Stimulated activated CD8-positive, alpha-beta memory T cell treated with anti-CD3 and anti-CD28 coated beads, Interleukin-12 subunit alpha, Interleukin-12 subunit beta, amount 100 ng/mL, for 24 hours (primary cell): Measurements from ENCODE around the gene FGF19.

ENCODE experiments used
- DNase-seq: peaks from one replicate; pipeline ENCODE4 v3.0.0-alpha.2; 2020; ENCODE audit errors: extremely low read depth

Gene FGF19

DNA sequence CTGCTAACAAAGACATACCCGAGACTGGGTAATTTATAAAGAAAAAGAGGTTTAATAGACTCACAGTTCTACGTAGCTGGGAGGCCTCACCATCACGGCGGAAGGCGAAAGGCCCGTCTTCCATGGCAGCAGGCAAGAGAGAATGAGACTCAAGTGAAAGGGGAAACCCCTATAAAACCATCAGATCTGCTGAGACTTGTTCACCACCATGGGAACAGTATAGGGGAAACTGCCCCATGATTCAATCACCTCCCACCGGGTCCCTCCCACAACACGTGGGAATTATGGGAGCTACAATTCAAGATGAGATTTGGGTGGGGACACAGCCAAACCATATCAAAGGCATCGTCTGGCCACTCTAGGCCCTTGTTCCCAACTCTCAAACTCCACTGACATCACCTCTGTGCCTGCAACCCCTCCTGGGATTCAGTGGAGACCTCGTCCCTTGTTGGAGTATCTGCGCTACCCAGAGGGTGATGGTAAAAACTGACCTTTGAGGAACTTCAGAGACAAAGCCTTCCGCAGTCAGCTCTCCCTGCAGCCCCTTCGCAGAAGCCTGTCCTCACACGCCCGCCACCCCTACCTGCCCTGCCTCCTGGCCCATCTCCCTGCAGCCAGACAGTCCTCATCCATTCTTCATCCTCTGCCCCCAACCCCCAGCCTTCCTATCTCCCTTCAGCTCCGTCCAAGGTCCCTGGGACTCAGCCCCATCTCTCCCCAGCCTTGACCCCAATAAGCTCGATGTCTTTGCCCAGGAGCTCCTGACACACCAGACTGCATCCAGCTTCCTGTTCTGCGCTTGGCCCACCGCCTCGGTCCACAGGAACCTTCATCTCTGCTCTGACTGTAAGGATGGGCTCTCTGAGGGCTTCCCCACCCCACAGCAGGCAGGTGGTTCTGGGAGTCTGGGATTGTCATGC, 47.0 kb downstream of the FGF19 start:
- DNase-seq: no peak

- no peak for DNase-seq
Observed at GRCh38 chr11:69655479-69656428, 48.1 kb downstream of the FGF19 start.

- DNase-seq: no peak
Observed at GRCh38 chr11:69654660-69655478, 49.0 kb downstream of the FGF19 start.

DNA sequence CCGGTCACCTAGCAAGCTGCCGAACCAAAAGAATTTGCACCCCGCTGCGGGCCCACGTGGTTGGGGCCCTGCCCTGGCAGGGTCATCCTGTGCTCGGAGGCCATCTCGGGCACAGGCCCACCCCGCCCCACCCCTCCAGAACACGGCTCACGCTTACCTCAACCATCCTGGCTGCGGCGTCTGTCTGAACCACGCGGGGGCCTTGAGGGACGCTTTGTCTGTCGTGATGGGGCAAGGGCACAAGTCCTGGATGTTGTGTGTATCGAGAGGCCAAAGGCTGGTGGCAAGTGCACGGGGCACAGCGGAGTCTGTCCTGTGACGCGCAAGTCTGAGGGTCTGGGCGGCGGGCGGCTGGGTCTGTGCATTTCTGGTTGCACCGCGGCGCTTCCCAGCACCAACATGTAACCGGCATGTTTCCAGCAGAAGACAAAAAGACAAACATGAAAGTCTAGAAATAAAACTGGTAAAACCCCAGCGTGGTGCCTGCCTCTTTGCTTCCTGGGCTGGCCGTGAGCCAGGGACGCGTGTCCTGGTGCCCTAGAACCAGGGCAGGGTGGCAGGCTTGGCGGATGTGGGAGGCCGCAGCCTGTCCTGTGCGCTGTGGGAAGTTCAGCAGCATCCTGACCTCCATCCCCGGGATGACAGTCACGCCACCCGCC, 49.7 kb downstream of the FGF19 start:
- no peak for DNase-seq

GRCh38 chr11:69653406-69653960, 50.3 kb downstream of the FGF19 start:
- no peak for DNase-seq

DNA sequence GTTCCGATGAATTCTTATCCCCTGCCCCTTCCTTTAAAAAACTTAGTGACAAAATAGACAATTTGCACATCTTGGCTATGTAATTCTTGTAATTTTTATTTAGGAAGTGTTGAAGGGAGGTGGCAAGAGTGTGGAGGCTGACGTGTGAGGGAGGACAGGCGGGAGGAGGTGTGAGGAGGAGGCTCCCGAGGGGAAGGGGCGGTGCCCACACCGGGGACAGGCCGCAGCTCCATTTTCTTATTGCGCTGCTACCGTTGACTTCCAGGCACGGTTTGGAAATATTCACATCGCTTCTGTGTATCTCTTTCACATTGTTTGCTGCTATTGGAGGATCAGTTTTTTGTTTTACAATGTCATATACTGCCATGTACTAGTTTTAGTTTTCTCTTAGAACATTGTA, 50.8 kb downstream of the FGF19 start:
- DNase-seq: no peak

DNA sequence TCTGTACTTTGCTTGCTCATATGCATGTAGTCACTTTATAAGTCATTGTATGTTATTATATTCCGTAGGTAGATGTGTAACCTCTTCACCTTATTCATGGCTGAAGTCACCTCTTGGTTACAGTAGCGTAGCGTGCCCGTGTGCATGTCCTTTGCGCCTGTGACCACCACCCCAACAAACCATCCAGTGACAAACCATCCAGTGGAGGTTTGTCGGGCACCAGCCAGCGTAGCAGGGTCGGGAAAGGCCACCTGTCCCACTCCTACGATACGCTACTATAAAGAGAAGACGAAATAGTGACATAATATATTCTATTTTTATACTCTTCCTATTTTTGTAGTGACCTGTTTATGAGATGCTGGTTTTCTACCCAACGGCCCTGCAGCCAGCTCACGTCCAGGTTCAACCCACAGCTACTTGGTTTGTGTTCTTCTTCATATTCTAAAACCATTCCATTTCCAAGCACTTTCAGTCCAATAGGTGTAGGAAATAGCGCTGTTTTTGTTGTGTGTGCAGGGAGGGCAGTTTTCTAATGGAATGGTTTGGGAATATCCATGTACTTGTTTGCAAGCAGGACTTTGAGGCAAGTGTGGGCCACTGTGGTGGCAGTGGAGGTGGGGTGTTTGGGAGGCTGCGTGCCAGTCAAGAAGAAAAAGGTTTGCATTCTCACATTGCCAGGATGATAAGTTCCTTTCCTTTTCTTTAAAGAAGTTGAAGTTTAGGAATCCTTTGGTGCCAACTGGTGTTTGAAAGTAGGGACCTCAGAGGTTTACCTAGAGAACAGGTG, 51.8 kb downstream of the FGF19 start:
- no peak for DNase-seq

- no peak for DNase-seq
Observed at GRCh38 chr11:69650832-69651344, 52.9 kb downstream of the FGF19 start.

DNA sequence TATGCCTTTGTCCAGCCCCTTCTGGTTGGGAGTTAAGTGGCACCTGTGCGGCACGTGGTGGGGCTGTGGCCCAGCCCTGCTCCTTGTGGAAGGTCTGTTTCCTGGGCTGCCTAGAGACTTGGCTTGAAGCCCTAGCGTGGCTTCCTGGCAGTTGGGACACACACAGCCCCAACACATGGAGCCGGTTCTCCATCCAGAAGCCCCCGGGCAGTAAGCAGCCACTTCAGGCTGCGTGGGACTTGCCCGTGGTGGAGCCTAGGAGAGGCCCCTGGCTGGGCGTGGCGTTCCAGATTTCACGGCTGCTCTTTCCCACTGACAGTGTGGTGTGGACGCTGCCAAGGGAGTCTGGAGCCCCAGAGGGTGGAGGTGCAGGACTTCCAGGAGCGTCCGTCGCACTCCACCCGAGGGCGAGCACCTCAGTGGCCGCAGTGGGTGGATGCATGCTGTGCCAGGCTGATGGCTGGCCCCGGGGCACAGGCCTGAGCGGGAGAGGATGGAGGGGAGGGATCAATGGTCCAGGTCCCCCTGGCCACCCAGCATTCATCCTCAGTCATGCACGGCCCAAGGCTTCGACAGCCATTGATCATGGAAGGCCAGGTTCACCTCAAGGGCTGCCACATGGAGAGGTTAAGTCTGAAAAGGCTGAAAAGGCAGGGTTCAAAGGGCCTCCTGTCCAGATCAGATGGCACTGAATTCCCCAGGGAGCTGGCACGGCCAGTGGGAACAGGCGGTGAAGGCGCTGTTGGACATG, 53.6 kb downstream of the FGF19 start:
- no peak for DNase-seq

GRCh38 chr11:69649576-69649900, 54.3 kb downstream of the FGF19 start:
- DNase-seq: no peak

- DNase-seq: no peak
Observed at GRCh38 chr11:69648679-69649575, 54.9 kb downstream of the FGF19 start.
